ENCODE results near the gene TTYH1.

The TTYH1 gene

GRCh38 chr19:54484451-54484850 is 69.2 kb downstream of the TTYH1 start:
- no peak for DNase-seq

DNA sequence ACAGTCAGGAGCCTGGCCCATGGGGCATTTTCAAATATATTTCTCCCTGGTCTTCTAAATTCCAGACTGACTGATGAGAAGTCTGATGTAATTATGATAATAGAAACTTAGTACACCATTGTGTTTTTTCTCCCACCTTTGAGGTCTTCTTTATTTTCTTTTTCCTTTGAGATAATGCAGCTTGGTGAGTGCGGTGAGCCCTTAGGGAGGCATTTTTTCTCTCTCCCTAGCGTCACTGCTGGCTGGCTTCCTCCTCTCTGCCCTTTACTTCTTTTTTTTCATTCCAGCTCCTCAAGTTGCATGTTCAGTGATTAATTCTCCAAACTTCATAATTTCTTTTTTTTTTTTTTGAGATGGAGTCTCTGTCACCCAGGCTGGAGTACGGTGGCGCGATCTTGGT is 70.6 kb downstream of the TTYH1 start:
- DNase-seq, result no peak
